HG03571 (cell line): ENCODE results near the gene SMIM41.
"Not testable (repeated sequence)": the region's sequence is repeated elsewhere in the genome, so short reads cannot be mapped to it uniquely, and the experiment has no call there.

Source experiments
- ATAC-seq: cut with Tn5 transposase; IDR thresholded peaks from one replicate; pipeline ENCODE4 v1.9.1; 2021; ENCODE audit not compliant: unreplicated experiment

SMIM41 gene

GRCh38 chr12:52084491-52085231 is 5.2 kb downstream of the SMIM41 start:
- no peak for ATAC-seq

- ATAC-seq = no peak
Observed at GRCh38 chr12:52085682-52086180, 6.2 kb downstream of the SMIM41 start.

- no peak for ATAC-seq
Observed at GRCh38 chr12:52086366-52086765, 6.9 kb downstream of the SMIM41 start.

- no peak for ATAC-seq
Observed at GRCh38 chr12:52086944-52087835, 7.7 kb downstream of the SMIM41 start.

- peak; percentile 80 for ATAC-seq
Observed at GRCh38 chr12:52087961-52088820, 8.7 kb downstream of the SMIM41 start.

GRCh38 chr12:52089491-52089890 is 10.0 kb downstream of the SMIM41 start:
- no peak for ATAC-seq

GRCh38 chr12:52090291-52090690 is 10.8 kb downstream of the SMIM41 start:
- no peak for ATAC-seq

- no peak for ATAC-seq
Observed at GRCh38 chr12:52091061-52091460, 11.6 kb downstream of the SMIM41 start.

GRCh38 chr12:52091869-52092268 is 12.4 kb downstream of the SMIM41 start:
- ATAC-seq = no peak

- ATAC-seq = no peak
Observed at GRCh38 chr12:52093346-52093745, 13.8 kb downstream of the SMIM41 start.

- ATAC-seq = no peak
Observed at GRCh38 chr12:52096332-52097044, 17.0 kb downstream of the SMIM41 start.

- ATAC-seq = no peak
Observed at GRCh38 chr12:52097045-52097666, 17.7 kb downstream of the SMIM41 start.

- ATAC-seq = not testable (repeated sequence)
Observed at GRCh38 chr12:52104431-52105089, 25.1 kb downstream of the SMIM41 start.

- ATAC-seq = not testable (repeated sequence)
Observed at GRCh38 chr12:52116222-52117125, 37.0 kb downstream of the SMIM41 start.

GRCh38 chr12:52117806-52118475 is 38.4 kb downstream of the SMIM41 start:
- peak; percentile 17 for ATAC-seq

- ATAC-seq = no peak
Observed at GRCh38 chr12:52119398-52120254, 40.1 kb downstream of the SMIM41 start.
